SK-N-SH treated with all-trans-retinoic acid at 6 μM for 48 hours (cell line): ENCODE data around the gene ZFAND2B.

Source experiments
- ARNTL ChIP-seq: fragments of 450-650 bp; formaldehyde crosslinking; IDR thresholded peaks from 2 replicates; pipeline ENCODE4 v1.5.0; 2020; ENCODE audit warnings: low read depth, mild to moderate bottlenecking, moderate library complexity, borderline replicate concordance
- CSRNP3 ChIP-seq: fragments of 250-450 bp; sonication (Bioruptor Pico); IDR thresholded peaks from 2 replicates; pipeline ENCODE4 v1.5.1; 2021; ENCODE audit warnings: mild to moderate bottlenecking, moderate library complexity
- OSR1 ChIP-seq: fragments of 250-450 bp; sonication (Bioruptor Pico); IDR thresholded peaks from 2 replicates; pipeline ENCODE4 v1.8.0; 2022; ENCODE audit warnings: moderate library complexity, mild to moderate bottlenecking, inconsistent platforms
- PATZ1 ChIP-seq: fragments of 250-450 bp; sonication (Bioruptor Pico); IDR thresholded peaks from 2 replicates; pipeline ENCODE4 v1.8.0; 2020; ENCODE audit warnings: mild to moderate bottlenecking, moderate library complexity, borderline replicate concordance
- ZC3H10 ChIP-seq: fragments of 250-450 bp; sonication (Bioruptor Pico); IDR thresholded peaks from 2 replicates; pipeline ENCODE4 v1.5.1; 2021; ENCODE audit warnings: mild to moderate bottlenecking, moderate library complexity
- ZFP3 ChIP-seq: fragments of 250-450 bp; sonication (Bioruptor Pico); IDR thresholded peaks from 2 replicates; pipeline ENCODE4 v1.5.0; 2020; ENCODE audit warnings: mild to moderate bottlenecking, moderate library complexity
- ZNF565 ChIP-seq: fragments of 450-650 bp; formaldehyde crosslinking; conservative IDR thresholded peaks from 2 replicates; pipeline ENCODE4 v1.5.0; 2020; ENCODE audit warnings: low read depth, mild to moderate bottlenecking, moderate library complexity
- TF ChIP-seq, protein P1 (sequence below): fragments of 250-450 bp; sonication (Bioruptor Pico); IDR thresholded peaks from 2 replicates; pipeline ENCODE4 v1.5.1; 2020; ENCODE audit warnings: low read depth, mild to moderate bottlenecking, moderate library complexity
- TF ChIP-seq, protein P2 (sequence below): fragments of 250-450 bp; sonication (Bioruptor Pico); IDR thresholded peaks from 2 replicates; pipeline ENCODE4 v1.5.0; 2020; ENCODE audit warnings: mild to moderate bottlenecking, moderate library complexity

- TF ChIP-seq ARNTL (CRISPR knock-in tag) (no peak), ZC3H10 (CRISPR knock-in tag) (no peak), PATZ1 (CRISPR knock-in tag) (no peak), ZFP3 (CRISPR knock-in tag) (no peak), CSRNP3 (CRISPR knock-in tag) (no peak), ZNF565 (no peak), OSR1 (no peak)
- TF ChIP-seq, protein P1, sequence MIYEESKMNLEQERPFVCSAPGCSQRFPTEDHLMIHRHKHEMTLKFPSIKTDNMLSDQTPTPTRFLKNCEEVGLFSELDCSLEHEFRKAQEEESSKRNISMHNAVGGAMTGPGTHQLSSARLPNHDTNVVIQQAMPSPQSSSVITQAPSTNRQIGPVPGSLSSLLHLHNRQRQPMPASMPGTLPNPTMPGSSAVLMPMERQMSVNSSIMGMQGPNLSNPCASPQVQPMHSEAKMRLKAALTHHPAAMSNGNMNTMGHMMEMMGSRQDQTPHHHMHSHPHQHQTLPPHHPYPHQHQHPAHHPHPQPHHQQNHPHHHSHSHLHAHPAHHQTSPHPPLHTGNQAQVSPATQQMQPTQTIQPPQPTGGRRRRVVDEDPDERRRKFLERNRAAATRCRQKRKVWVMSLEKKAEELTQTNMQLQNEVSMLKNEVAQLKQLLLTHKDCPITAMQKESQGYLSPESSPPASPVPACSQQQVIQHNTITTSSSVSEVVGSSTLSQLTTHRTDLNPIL (CRISPR knock-in tag): no peak
- TF ChIP-seq, protein P2, sequence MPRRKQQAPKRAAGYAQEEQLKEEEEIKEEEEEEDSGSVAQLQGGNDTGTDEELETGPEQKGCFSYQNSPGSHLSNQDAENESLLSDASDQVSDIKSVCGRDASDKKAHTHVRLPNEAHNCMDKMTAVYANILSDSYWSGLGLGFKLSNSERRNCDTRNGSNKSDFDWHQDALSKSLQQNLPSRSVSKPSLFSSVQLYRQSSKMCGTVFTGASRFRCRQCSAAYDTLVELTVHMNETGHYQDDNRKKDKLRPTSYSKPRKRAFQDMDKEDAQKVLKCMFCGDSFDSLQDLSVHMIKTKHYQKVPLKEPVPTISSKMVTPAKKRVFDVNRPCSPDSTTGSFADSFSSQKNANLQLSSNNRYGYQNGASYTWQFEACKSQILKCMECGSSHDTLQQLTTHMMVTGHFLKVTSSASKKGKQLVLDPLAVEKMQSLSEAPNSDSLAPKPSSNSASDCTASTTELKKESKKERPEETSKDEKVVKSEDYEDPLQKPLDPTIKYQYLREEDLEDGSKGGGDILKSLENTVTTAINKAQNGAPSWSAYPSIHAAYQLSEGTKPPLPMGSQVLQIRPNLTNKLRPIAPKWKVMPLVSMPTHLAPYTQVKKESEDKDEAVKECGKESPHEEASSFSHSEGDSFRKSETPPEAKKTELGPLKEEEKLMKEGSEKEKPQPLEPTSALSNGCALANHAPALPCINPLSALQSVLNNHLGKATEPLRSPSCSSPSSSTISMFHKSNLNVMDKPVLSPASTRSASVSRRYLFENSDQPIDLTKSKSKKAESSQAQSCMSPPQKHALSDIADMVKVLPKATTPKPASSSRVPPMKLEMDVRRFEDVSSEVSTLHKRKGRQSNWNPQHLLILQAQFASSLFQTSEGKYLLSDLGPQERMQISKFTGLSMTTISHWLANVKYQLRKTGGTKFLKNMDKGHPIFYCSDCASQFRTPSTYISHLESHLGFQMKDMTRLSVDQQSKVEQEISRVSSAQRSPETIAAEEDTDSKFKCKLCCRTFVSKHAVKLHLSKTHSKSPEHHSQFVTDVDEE (CRISPR knock-in tag): no peak
These were observed 48.0 kb upstream of the ZFAND2B start for GRCh38 chr2:219158586-219158985.
